ENCODE results near the gene RREB1. TPM values are rescaled to one million over a fixed set of nuclear protein-coding genes. Genes with fewer than 3 reads are reported as not detected.

Gene RREB1
- total RNA-seq, 1 donor from 2014 or later, result 67.7 TPM

GRCh38 chr6:7290079-7290478 lies 182.3 kb downstream of the RREB1 start:
- POLR2A ChIA-PET, result no interaction called here
- intact Hi-C loops (cut with micrococcal nuclease), result no loop called here
- CTCF ChIA-PET, result no interaction called here

GRCh38 chr6:7292596-7293255 lies 185.0 kb downstream of the RREB1 start:
- ChIA-PET CTCF (interaction anchor here (1.1 to 2.1 kb wide), 2 partner anchors 15 to 17 kb away, joined by 4 to 10 read pairs; no protein-coding TSS in a partner anchor), POLR2A (interaction anchor here (0.7 to 1.1 kb wide), 2 partner anchors 42 to 97 kb away, joined by 3 to 6 read pairs; partner anchors contain the start of genes CAGE1 and RIOK1)
- no peaks in the 10 kb centered on the region for H3K27me3 Mint-ChIP-seq
- no peak for TF ChIP-seq CTCF (IDR thresholded peaks at IDR 0.05)
- H3K4me1 Mint-ChIP-seq, result peaks cover 2% of the 10 kb centered on the region
- no peaks in the 10 kb centered on the region for H3K9me3 Mint-ChIP-seq
- H3K27ac Mint-ChIP-seq, result no peak overlapping the region
- ATAC-seq (ENCODE audit: low read depth) (no peak), DNase-seq (no peak)
- intact Hi-C loops (cut with micrococcal nuclease), result no loop called here
- peaks cover 78% of the 10 kb centered on the region for H3K36me3 Mint-ChIP-seq (ENCODE audit: low read depth)
- H3K4me3 Mint-ChIP-seq, result no peak overlapping the region

More at GRCh38 chr6:7290079-7290478, 182.3 kb downstream of the RREB1 start:
- Mint-ChIP-seq H3K4me1 (no peaks in the 10 kb centered on the region), H3K27me3 (no peaks in the 10 kb centered on the region), H3K36me3 (ENCODE audit: low read depth) (peaks cover 86% of the 10 kb centered on the region), H3K4me3 (no peak overlapping the region), H3K27ac (no peak overlapping the region), H3K9me3 (no peaks in the 10 kb centered on the region)
- ATAC-seq (ENCODE audit: low read depth), result no peak
- TF ChIP-seq CTCF (IDR thresholded peaks at IDR 0.05), result no peak
- no peak for DNase-seq

GRCh38 chr6:7295916-7296315 lies 188.2 kb downstream of the RREB1 start:
- Mint-ChIP-seq H3K4me1 (peaks cover 2% of the 10 kb centered on the region), H3K27ac (peak overlapping the region; percentile 46), H3K27me3 (no peaks in the 10 kb centered on the region), H3K4me3 (no peak overlapping the region), H3K36me3 (ENCODE audit: low read depth) (peaks cover 78% of the 10 kb centered on the region), H3K9me3 (no peaks in the 10 kb centered on the region)
- CTCF ChIA-PET, result interaction anchor here (1.2 to 1.5 kb wide), 2 partner anchors 20 to 620 kb away, joined by 3 read pairs; no protein-coding TSS in a partner anchor
- DNase-seq (no peak), ATAC-seq (ENCODE audit: low read depth) (no peak)
- POLR2A ChIA-PET, result no interaction called here
- TF ChIP-seq CTCF (IDR thresholded peaks at IDR 0.05), result no peak
- intact Hi-C loops (cut with micrococcal nuclease), result no loop called here

- ChIA-PET POLR2A (no interaction called here), CTCF (interaction anchor here (1.1 to 1.5 kb wide), 2 partner anchors 11 to 621 kb away, joined by 3 read pairs; no protein-coding TSS in a partner anchor)
- ATAC-seq (ENCODE audit: low read depth), result no peak
- Mint-ChIP-seq H3K9me3 (no peaks in the 10 kb centered on the region), H3K4me3 (no peak overlapping the region), H3K36me3 (ENCODE audit: low read depth) (peaks cover 79% of the 10 kb centered on the region), H3K4me1 (peaks cover 2% of the 10 kb centered on the region), H3K27me3 (no peaks in the 10 kb centered on the region), H3K27ac (no peak overlapping the region)
- intact Hi-C loops (cut with micrococcal nuclease), result loop anchor here (1.0 kb wide), 1 partner anchor 16 kb away; no protein-coding TSS in a partner anchor
- no peak for TF ChIP-seq CTCF (IDR thresholded peaks at IDR 0.05)
- DNase-seq, result no peak
Measured at GRCh38 chr6:7296602-7297001, 188.8 kb downstream of the RREB1 start.

- intact Hi-C loops (cut with micrococcal nuclease), result no loop called here
- Mint-ChIP-seq H3K36me3 (ENCODE audit: low read depth) (peaks cover 79% of the 10 kb centered on the region), H3K27me3 (no peaks in the 10 kb centered on the region), H3K4me1 (peaks cover 2% of the 10 kb centered on the region), H3K27ac (no peak overlapping the region), H3K9me3 (no peaks in the 10 kb centered on the region), H3K4me3 (no peak overlapping the region)
- no peak for DNase-seq
- ATAC-seq (ENCODE audit: low read depth), result no peak
- TF ChIP-seq CTCF (IDR thresholded peaks at IDR 0.05), result no peak
- ChIA-PET CTCF (no interaction called here), POLR2A (no interaction called here)
Measured at GRCh38 chr6:7298113-7298512, 190.4 kb downstream of the RREB1 start.
